ENCODE data around the gene ZC3H18.

ZC3H18 gene

GRCh38 chr16:88545781-88546180 lies 24.4 kb upstream of the ZC3H18 start:
- in situ Hi-C loops (cut with HindIII; ENCODE audit: low sequenced_read_pairs) = loop anchor here (25.0 kb wide), 1 partner anchor 108 kb away; no protein-coding TSS in a partner anchor

GRCh38 chr16:88548131-88548874 lies 21.9 kb upstream of the ZC3H18 start:
- in situ Hi-C loops (cut with HindIII; ENCODE audit: low sequenced_read_pairs) = loop anchor here (25.0 kb wide), 1 partner anchor 111 kb away; no protein-coding TSS in a partner anchor

GRCh38 chr16:88548985-88549384 lies 21.2 kb upstream of the ZC3H18 start:
- in situ Hi-C loops (cut with HindIII; ENCODE audit: low sequenced_read_pairs) = loop anchor here (25.0 kb wide), 1 partner anchor 112 kb away; no protein-coding TSS in a partner anchor

GRCh38 chr16:88549671-88550245 lies 20.4 kb upstream of the ZC3H18 start:
- in situ Hi-C loops (cut with HindIII; ENCODE audit: low sequenced_read_pairs) = loop anchor here (25.0 kb wide), 1 partner anchor 112 kb away; no protein-coding TSS in a partner anchor

- in situ Hi-C loops (cut with HindIII; ENCODE audit: low sequenced_read_pairs) = no loop called here
Observed at GRCh38 chr16:88550246-88550661, 19.9 kb upstream of the ZC3H18 start.

GRCh38 chr16:88552166-88552565 lies 18.0 kb upstream of the ZC3H18 start:
- in situ Hi-C loops (cut with HindIII; ENCODE audit: low sequenced_read_pairs) = no loop called here

- in situ Hi-C loops (cut with HindIII; ENCODE audit: low sequenced_read_pairs) = no loop called here
Observed at GRCh38 chr16:88552815-88553214, 17.4 kb upstream of the ZC3H18 start.

GRCh38 chr16:88553739-88554138 lies 16.5 kb upstream of the ZC3H18 start:
- in situ Hi-C loops (cut with HindIII; ENCODE audit: low sequenced_read_pairs) = no loop called here

- in situ Hi-C loops (cut with HindIII; ENCODE audit: low sequenced_read_pairs) = no loop called here
Observed at GRCh38 chr16:88554711-88555264, 15.4 kb upstream of the ZC3H18 start.

GRCh38 chr16:88556294-88556988 lies 13.8 kb upstream of the ZC3H18 start:
- in situ Hi-C loops (cut with HindIII; ENCODE audit: low sequenced_read_pairs) = no loop called here

GRCh38 chr16:88558457-88559442 lies 11.5 kb upstream of the ZC3H18 start:
- in situ Hi-C loops (cut with HindIII; ENCODE audit: low sequenced_read_pairs) = no loop called here

- in situ Hi-C loops (cut with HindIII; ENCODE audit: low sequenced_read_pairs) = no loop called here
Observed at GRCh38 chr16:88560714-88561484, 9.3 kb upstream of the ZC3H18 start.

GRCh38 chr16:88561485-88562359 lies 8.5 kb upstream of the ZC3H18 start:
- in situ Hi-C loops (cut with HindIII; ENCODE audit: low sequenced_read_pairs) = no loop called here

- in situ Hi-C loops (cut with HindIII; ENCODE audit: low sequenced_read_pairs) = no loop called here
Observed at GRCh38 chr16:88566158-88566557, 4.0 kb upstream of the ZC3H18 start.

GRCh38 chr16:88568710-88569613 lies 1.2 kb upstream of the ZC3H18 start:
- in situ Hi-C loops (cut with HindIII; ENCODE audit: low sequenced_read_pairs) = no loop called here

GRCh38 chr16:88569614-88569984 lies 604 bp upstream of the ZC3H18 start:
- in situ Hi-C loops (cut with HindIII; ENCODE audit: low sequenced_read_pairs) = no loop called here

GRCh38 chr16:88570691-88571092 lies 489 bp downstream of the ZC3H18 start:
- in situ Hi-C loops (cut with HindIII; ENCODE audit: low sequenced_read_pairs) = no loop called here

- in situ Hi-C loops (cut with HindIII; ENCODE audit: low sequenced_read_pairs) = no loop called here
Observed at GRCh38 chr16:88575251-88575650, 5.0 kb downstream of the ZC3H18 start.

Measured in DLD1 (cell line).